HEK293 (cell line): ENCODE results near the gene TMEM125.

ENCODE experiments used
- CTCF ChIA-PET: fragments of 350-600 bp; formaldehyde crosslinking; extraction: SDS; loops from one replicate; lab custom pipeline; 2021; ENCODE audit warnings: antibody characterized with exemption; lab: Yijun Ruan, JAX
- POLR2A ChIA-PET: fragments of 300-600 bp; formaldehyde crosslinking; extraction: SDS; loops from one replicate; lab custom pipeline; 2020; ENCODE audit warnings: antibody characterized with exemption, inconsistent platforms; lab: Yijun Ruan, JAX
- H3K27ac ChIP-seq: fragments of 200-500 bp; sonication (Bioruptor generic); 2 replicates; pipeline ENCODE4 v1.5.1; 2014; ENCODE audit warnings: low read depth, low read length, control low read depth, inconsistent platforms; ENCODE audit errors: extremely low read depth
- H3K36me3 ChIP-seq, 2 experiments: fragments of 200-500 bp in 1 of 2; sonication (Bioruptor generic) in 1 of 2; 1 replicate in 1 of 2; 2 replicates in 1 of 2; pipeline ENCODE4 v1.5.1; 2014 to 2017; ENCODE audit warnings: inconsistent platforms in 2 of 2, low read length in 2 of 2; ENCODE audit not compliant: control insufficient read depth in 2 of 2, insufficient read depth in 1 of 2
- H3K4me1 ChIP-seq: fragments of 200-500 bp; sonication (Bioruptor generic); 2 replicates; pipeline ENCODE4 v1.5.1; 2014; ENCODE audit warnings: mild to moderate bottlenecking, low read length, inconsistent platforms; ENCODE audit not compliant: control insufficient read depth, insufficient read depth
- H3K4me3 ChIP-seq: 2 replicates; pipeline ENCODE4 v1.5.1; 2011; ENCODE audit warnings: low read depth, mild to moderate bottlenecking, control low read depth, low read length, moderate library complexity
- H3K9me3 ChIP-seq: fragments of 200-500 bp; sonication (Bioruptor generic); 2 replicates; pipeline ENCODE4 v1.5.1; 2014; ENCODE audit warnings: low read depth, low read length, inconsistent platforms; ENCODE audit not compliant: control insufficient read depth, insufficient read depth
- AEBP2 ChIP-seq: fragments of 450-650 bp; formaldehyde crosslinking; IDR thresholded peaks from 2 replicates; pipeline ENCODE4 v1.5.1; 2016; ENCODE audit warnings: missing biosample characterization, missing genetic modification characterization, borderline replicate concordance
- ELK4 ChIP-seq: IDR thresholded peaks from 2 replicates; pipeline ENCODE4 v1.6.1; 2011; ENCODE audit warnings: mild to moderate bottlenecking, low read depth, low read length, borderline replicate concordance
- KLF17 ChIP-seq: fragments of 450-650 bp; formaldehyde crosslinking; IDR thresholded peaks from 2 replicates; pipeline ENCODE4 v1.5.1; 2016; ENCODE audit warnings: missing biosample characterization, missing genetic modification characterization
- PRDM1 ChIP-seq: fragments of 450-650 bp; formaldehyde crosslinking; IDR thresholded peaks from 2 replicates; pipeline ENCODE4; 2016; ENCODE audit warnings: missing biosample characterization, missing genetic modification characterization
- PRDM2 ChIP-seq: fragments of 450-650 bp; formaldehyde crosslinking; IDR thresholded peaks from 2 replicates; pipeline ENCODE4 v1.5.1; 2016; ENCODE audit warnings: missing biosample characterization, missing genetic modification characterization, borderline replicate concordance
- REPIN1 ChIP-seq: fragments of 450-650 bp; formaldehyde crosslinking; IDR thresholded peaks from 2 replicates; pipeline ENCODE4 v1.5.1; 2017; ENCODE audit warnings: missing biosample characterization, missing genetic modification characterization, low read depth
- REST ChIP-seq: fragments of 450-650 bp; formaldehyde crosslinking; IDR thresholded peaks from 2 replicates; pipeline ENCODE4 v1.5.1; 2016; ENCODE audit warnings: missing biosample characterization, missing genetic modification characterization
- SP7 ChIP-seq: fragments of 450-650 bp; formaldehyde crosslinking; IDR thresholded peaks from 2 replicates; pipeline ENCODE4 v1.5.1; 2016; ENCODE audit warnings: missing biosample characterization, missing genetic modification characterization
- TRIM28 ChIP-seq: IDR thresholded peaks from 2 replicates; pipeline ENCODE4 v1.6.1; 2011; ENCODE audit warnings: low read length, control low read depth, borderline replicate concordance
- ZFP37 ChIP-seq: fragments of 450-650 bp; formaldehyde crosslinking; IDR thresholded peaks from 2 replicates; pipeline ENCODE4 v1.5.1; 2016; ENCODE audit warnings: missing biosample characterization, missing genetic modification characterization
- ZNF155 ChIP-seq: fragments of 450-650 bp; formaldehyde crosslinking; IDR thresholded peaks from 2 replicates; pipeline ENCODE4 v1.5.1; 2016; ENCODE audit warnings: missing biosample characterization, missing genetic modification characterization
- ZNF311 ChIP-seq: fragments of 450-650 bp; formaldehyde crosslinking; IDR thresholded peaks from 2 replicates; pipeline ENCODE4 v1.5.1; 2017; ENCODE audit warnings: missing biosample characterization, missing genetic modification characterization, borderline replicate concordance
- ZNF501 ChIP-seq: fragments of 450-650 bp; formaldehyde crosslinking; IDR thresholded peaks from 2 replicates; pipeline ENCODE4 v1.5.1; 2016; ENCODE audit warnings: missing biosample characterization, missing genetic modification characterization
- ZNF624 ChIP-seq: fragments of 450-650 bp; formaldehyde crosslinking; IDR thresholded peaks from 2 replicates; pipeline ENCODE4 v1.5.1; 2017; ENCODE audit warnings: missing biosample characterization, missing genetic modification characterization
- ZSCAN23 ChIP-seq: fragments of 450-650 bp; formaldehyde crosslinking; IDR thresholded peaks from 2 replicates; pipeline ENCODE4 v1.5.1; 2016; ENCODE audit warnings: missing biosample characterization, missing genetic modification characterization
- ZSCAN5A ChIP-seq: fragments of 450-650 bp; formaldehyde crosslinking; IDR thresholded peaks from 2 replicates; pipeline ENCODE4 v1.5.1; 2016; ENCODE audit warnings: missing biosample characterization, missing genetic modification characterization

TMEM125 gene

GRCh38 chr1:43285269-43285990, 15.6 kb downstream of the TMEM125 start, which contains the start of gene C1orf210 (continued):
- no peak for TF ChIP-seq ZNF501 (tag by site-specific recombination)
- no peak for TF ChIP-seq PRDM2 (tag by site-specific recombination)
- TF ChIP-seq REPIN1 = no peak
- TF ChIP-seq ZSCAN23 (tag by site-specific recombination) = no peak

- CTCF ChIA-PET = interaction anchor here (1.6 to 1.7 kb wide), 3 partner anchors 9 to 59 kb away, joined by 4 to 5 read pairs (median 5); no protein-coding TSS in a partner anchor
- Histone ChIP-seq H3K27ac (no peak overlapping the region), H3K36me3 (no peaks in the 10 kb centered on the region), H3K4me1 (no peaks in the 10 kb centered on the region), H3K9me3 (no peaks in the 10 kb centered on the region), H3K4me3 (no peak overlapping the region)
- no peak for TF ChIP-seq TRIM28
- no peak for TF ChIP-seq KLF17
- no peak for TF ChIP-seq REST
- TF ChIP-seq ZNF311 (tag by site-specific recombination) = no peak
- TF ChIP-seq ZFP37 (tag by site-specific recombination) = no peak
- TF ChIP-seq ZNF624 (tag by site-specific recombination) = no peak
- TF ChIP-seq ELK4 = no peak
- TF ChIP-seq AEBP2 (tag by site-specific recombination) = no peak
- TF ChIP-seq SP7 (tag by site-specific recombination) = no peak
- no peak for TF ChIP-seq ZNF155 (tag by site-specific recombination)
- TF ChIP-seq ZNF501 (tag by site-specific recombination) = no peak
- TF ChIP-seq ZSCAN5A (tag by site-specific recombination) = no peak
- TF ChIP-seq PRDM1 (tag by site-specific recombination) = no peak
- TF ChIP-seq, all 188 proteins: peak for 0
- POLR2A ChIA-PET = no interaction called here
These were observed 16.3 kb downstream of the TMEM125 start for GRCh38 chr1:43286115-43286514.
